Adrenal gland (tissue), 12 donors: ENCODE data around the gene TTC3. TPM values are rescaled to one million over a fixed set of nuclear protein-coding genes. Genes with fewer than 3 reads are reported as not detected.
"Not testable (repeated sequence)": the region's sequence is repeated elsewhere in the genome, so short reads cannot be mapped to it uniquely, and the experiment has no call there.

Experiments
- DNase-seq, 7 donors: peaks; one replicate each; pipeline ENCODE4 v3.0.0-alpha.2; 2019 to 2020
- H3K27ac ChIP-seq, 5 donors: fragments of 200-600 bp; sonication (generic) in 4 of 5; 1 replicate in 3 of 5; 2 replicates in 2 of 5; pipeline versions ENCODE4 v1.5.1 to v1.8.0; 2016 to 2020; ENCODE audit warnings: mild to moderate bottlenecking in 1 of 5
- H3K27me3 ChIP-seq: fragments of 200-600 bp; 2 replicates; pipeline ENCODE4 v1.8.0; 2021
- H3K36me3 ChIP-seq, 2 donors: fragments of 200-600 bp; replicated peaks in 1 of 2; 1 replicate in 1 of 2; 2 replicates in 1 of 2; pipeline versions ENCODE4 v1.5.1 to v1.8.0; 2018 to 2022
- H3K4me1 ChIP-seq, 2 donors: fragments of 200-600 bp; replicated peaks in 1 of 2; 1 replicate in 1 of 2; 2 replicates in 1 of 2; pipeline versions ENCODE4 v1.5.1 to v1.8.0; 2018 to 2021
- H3K4me3 ChIP-seq, 4 donors: fragments of 200-600 bp; sonication (generic) in 3 of 4; one replicate each; pipeline ENCODE4 v1.5.1; 2016 to 2018
- H3K9me3 ChIP-seq, 3 donors: fragments of 200-600 bp; sonication (generic) in 1 of 3; replicated peaks in 1 of 3; 1 replicate in 2 of 3; 2 replicates in 1 of 3; pipeline versions ENCODE4 v1.5.1 to v1.8.0; 2016 to 2021
- POLR2A ChIP-seq, 2 donors: fragments of 450-650 bp; IDR thresholded peaks; one replicate each; pipeline ENCODE4 v1.6.1; 2017; ENCODE audit warnings: antibody characterized with exemption in 2 of 2, mild to moderate bottlenecking in 2 of 2, moderate library complexity in 1 of 2
- WGBS, 4 donors: extraction: QIAGEN DNeasy Blood & Tissue Kit in 2 of 4; methylation state at CpG; one replicate each; pipeline versions ENCODE4 v1.1.5 to v1.1.7; 2013 to 2017; 5-methylcytosine and 5-hydroxymethylcytosine counted together
- intact Hi-C, 2 donors: fragments of 100-400 bp; cut with DNase I; formaldehyde crosslinking; loops; one replicate each; pipeline versions ENCODE4 v1.14.1 to v1.15.0; 2022 to 2023
- polyA plus RNA-seq, 3 donors: library from polyadenylated mRNA; stranded (reverse); fragments of 200-250 nt in 2 of 3; fragments of 350-450 nt in 1 of 3; fragmentation: Illumina TruSeq in 1 of 3; extraction: RNeasy Lipid Tissue Mini Kit (QIAGEN cat#74804) in 1 of 3; gene quantifications; one replicate each; pipeline ENCODE4 v1.2.3, GENCODE V29; 2013 to 2014
- total RNA-seq, 9 donors: library from RNA; depleted of rRNA in 4 of 9; stranded (reverse); fragments of >200 nt in 4 of 9; fragments of 120-200 nt in 1 of 9; fragmentation: NEBNext Ultra II Directional in 1 of 9; extraction: Animal tissue kit (Norgen Biotek cat#: 25700) in 1 of 9; gene quantifications; one replicate each; pipeline versions ENCODE4 v1.1.0 to v1.2.4, GENCODE V29; 2013 to 2023
- TF ChIP-seq, protein P1 (sequence below), 6 experiments: fragments of 450-650 bp in 4 of 6; fragments of 200-600 bp in 2 of 6; sonication (generic) in 1 of 6; IDR thresholded peaks; 1 replicate in 5 of 6; 2 replicates in 1 of 6; pipeline versions ENCODE4 v1.5.1 to v1.8.0; 2016 to 2021; ENCODE audit warnings: antibody characterized with exemption in 6 of 6, mild to moderate bottlenecking in 2 of 6, moderate library complexity in 1 of 6
- donor health status: healthy with polysubstance abuse.
- donor health status: Bipolar disorder and iron deficiency.
- donor health status: DM: yes; HTN: yes; CAD: no.
- donor health status: DM: no; HTN: no; CAD: no.
- donor health status: DM: no; HTN: no; CAD: no.
- donor health status: DM: yes; HTN: yes; CAD: no.

Gene TTC3
- total and polyA plus RNA-seq, 12 donors = 37.9 to 286 (median 136) TPM

DNA sequence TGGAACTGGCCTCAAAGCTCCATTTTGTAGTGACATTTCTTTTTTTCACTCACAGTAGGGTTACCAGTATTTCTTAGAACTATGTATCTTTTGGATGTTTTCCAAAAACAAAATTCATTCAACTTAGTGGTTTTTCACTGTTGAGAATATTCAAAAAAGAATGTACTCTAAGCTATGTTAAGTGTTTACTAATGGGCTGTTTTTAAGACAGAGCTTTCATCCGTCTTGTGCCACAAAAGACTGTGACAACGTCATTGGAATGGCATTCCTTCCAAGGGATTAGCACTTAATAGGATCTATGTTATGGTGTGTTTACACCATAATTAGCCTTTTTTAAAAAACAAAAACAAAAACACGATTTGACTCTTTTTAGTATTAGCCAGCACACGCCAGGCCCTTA, 66.8 kb downstream of the TTC3 start:
- Histone ChIP-seq H3K36me3 (peaks cover 0 to 16% of the 10 kb centered on the region in 2 donors), H3K4me1 (no peaks in the 10 kb centered on the region), H3K9me3 (peaks cover 0 to 6% (median 0%) of the 10 kb centered on the region in 3 donors), H3K27me3 (no peaks in the 10 kb centered on the region), H3K27ac (no peak overlapping the region), H3K4me3 (no peak overlapping the region)
- intact Hi-C loops = no loop called here
- 74 to 85% (median 82%) methylated on average over 4 of the region's 4 CpGs for WGBS, 4 donors
- TF ChIP-seq POLR2A (IDR thresholded peaks at IDR 0.05) = no peak
- DNase-seq = no peak

DNA sequence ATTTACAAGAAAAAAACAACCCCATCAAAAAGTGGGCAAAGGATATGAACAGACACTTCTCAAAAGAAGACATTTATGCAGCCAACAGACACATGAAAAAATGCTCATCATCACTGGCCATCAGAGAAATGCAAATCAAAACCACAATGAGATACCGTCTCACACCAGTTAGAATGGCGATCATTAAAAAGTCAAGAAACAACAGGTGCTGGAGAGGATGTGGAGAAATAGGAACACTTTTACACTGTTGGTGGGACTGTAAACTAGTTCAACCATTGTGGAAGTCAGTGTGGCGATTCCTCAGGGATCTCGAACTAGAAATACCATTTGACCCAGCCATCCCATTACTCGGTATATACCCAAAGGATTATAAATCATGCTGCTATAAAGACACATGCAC, 70.3 kb downstream of the TTC3 start:
- intact Hi-C loops, H3K27ac ChIP-seq, H3K9me3 ChIP-seq, H3K27me3 ChIP-seq, H3K4me3 ChIP-seq, DNase-seq, H3K4me1 ChIP-seq: not testable (repeated sequence)
- 93 to 100% (median 94%) methylated on average over 2 to 5 of the region's 5 CpGs for WGBS, 4 donors
- peaks cover 0 to 13% of the 10 kb centered on the region in 2 donors for H3K36me3 ChIP-seq

DNA sequence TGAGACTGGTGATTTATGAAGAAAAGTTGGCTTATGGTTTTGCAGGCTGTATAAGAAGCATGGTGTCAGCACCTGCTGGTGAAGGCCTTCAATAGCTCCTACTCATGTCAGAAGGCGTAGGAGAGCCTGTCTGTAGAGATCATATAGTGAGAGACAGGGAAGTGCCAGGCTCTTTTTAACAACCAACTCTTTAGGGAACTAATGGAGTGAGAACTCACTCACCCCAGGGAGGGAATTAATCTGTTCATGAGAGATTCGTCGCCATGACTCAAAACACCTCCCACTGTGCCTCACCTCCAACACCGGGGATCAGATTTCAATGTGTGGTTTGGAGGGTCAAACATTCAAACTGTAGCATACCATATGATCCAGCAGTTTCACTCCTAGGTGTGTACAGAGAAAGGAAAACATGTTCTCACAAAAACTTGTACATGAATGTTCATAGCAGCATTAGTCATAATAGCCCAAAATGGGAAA, 72.6 kb downstream of the TTC3 start:
- Histone ChIP-seq H3K4me3 (no peak overlapping the region), H3K36me3 (peaks cover 0 to 19% of the 10 kb centered on the region in 2 donors), H3K9me3 (no peaks in the 10 kb centered on the region), H3K27me3 (no peaks in the 10 kb centered on the region), H3K4me1 (peaks cover 0 to 7% of the 10 kb centered on the region in 2 donors), H3K27ac (no peak overlapping the region)
- intact Hi-C loops = no loop called here
- no peak for TF ChIP-seq POLR2A (IDR thresholded peaks at IDR 0.05)
- TF ChIP-seq, protein P1, sequence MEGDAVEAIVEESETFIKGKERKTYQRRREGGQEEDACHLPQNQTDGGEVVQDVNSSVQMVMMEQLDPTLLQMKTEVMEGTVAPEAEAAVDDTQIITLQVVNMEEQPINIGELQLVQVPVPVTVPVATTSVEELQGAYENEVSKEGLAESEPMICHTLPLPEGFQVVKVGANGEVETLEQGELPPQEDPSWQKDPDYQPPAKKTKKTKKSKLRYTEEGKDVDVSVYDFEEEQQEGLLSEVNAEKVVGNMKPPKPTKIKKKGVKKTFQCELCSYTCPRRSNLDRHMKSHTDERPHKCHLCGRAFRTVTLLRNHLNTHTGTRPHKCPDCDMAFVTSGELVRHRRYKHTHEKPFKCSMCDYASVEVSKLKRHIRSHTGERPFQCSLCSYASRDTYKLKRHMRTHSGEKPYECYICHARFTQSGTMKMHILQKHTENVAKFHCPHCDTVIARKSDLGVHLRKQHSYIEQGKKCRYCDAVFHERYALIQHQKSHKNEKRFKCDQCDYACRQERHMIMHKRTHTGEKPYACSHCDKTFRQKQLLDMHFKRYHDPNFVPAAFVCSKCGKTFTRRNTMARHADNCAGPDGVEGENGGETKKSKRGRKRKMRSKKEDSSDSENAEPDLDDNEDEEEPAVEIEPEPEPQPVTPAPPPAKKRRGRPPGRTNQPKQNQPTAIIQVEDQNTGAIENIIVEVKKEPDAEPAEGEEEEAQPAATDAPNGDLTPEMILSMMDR (IDR thresholded peaks at IDR 0.05) = no peak
- WGBS, 4 donors = 85 to 87% (median 86%) methylated on average over 4 of the region's 4 CpGs
- no peak for DNase-seq

DNA sequence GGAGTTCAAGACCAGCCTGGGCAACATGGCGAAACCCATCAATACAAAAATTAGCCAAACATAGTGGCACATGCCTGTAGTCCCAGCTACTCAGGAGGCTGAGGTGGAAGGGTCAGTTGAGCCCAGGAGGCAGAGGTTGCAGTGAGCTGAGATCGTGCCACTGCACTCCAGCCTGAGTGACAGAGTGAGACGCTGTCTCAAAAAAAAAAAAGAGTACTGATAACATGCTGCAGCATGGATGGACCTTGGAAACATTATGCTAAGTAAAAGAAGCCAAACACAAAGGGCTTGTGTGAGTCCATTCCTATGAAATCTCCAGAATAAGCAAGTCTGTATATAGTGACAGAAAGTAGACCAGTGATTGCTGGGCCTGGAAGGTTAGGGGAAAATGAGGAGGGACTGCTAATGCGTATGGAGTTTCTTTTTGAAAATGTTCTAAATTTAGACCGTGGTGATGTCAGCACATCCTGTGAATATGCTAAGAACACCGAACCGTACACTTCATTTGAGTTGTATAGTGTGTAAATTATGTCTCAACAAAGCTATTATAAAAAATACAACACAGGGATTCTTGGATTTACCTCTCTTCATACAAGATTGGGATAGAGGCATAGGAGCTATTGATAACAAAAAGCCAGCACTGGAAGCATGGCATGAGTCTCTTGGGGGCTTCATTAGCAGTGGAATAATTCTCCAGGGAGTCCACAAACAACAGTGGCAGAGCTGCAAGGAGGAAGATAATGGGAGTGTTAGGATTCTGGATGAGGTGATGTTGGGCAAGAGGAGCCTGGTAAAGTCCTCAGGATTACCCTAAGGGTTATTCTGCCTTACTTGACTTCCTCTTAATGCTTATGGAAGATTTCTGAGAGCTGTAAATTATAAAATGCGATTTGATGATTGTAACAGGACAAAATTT, 73.5 kb downstream of the TTC3 start:
- Histone ChIP-seq H3K27me3 (no peaks in the 10 kb centered on the region), H3K27ac (no peak overlapping the region), H3K36me3 (peaks cover 0 to 19% of the 10 kb centered on the region in 2 donors), H3K9me3 (no peaks in the 10 kb centered on the region), H3K4me1 (peaks cover 0 to 7% of the 10 kb centered on the region in 2 donors), H3K4me3 (no peak overlapping the region)
- WGBS, 4 donors = 62 to 68% (median 67%) methylated on average over 8 of the region's 8 CpGs
- TF ChIP-seq POLR2A (IDR thresholded peaks at IDR 0.05) = no peak
- TF ChIP-seq, protein P1 (IDR thresholded peaks at IDR 0.05) = no peak
- intact Hi-C loops = no loop called here
- no peak for DNase-seq

DNA sequence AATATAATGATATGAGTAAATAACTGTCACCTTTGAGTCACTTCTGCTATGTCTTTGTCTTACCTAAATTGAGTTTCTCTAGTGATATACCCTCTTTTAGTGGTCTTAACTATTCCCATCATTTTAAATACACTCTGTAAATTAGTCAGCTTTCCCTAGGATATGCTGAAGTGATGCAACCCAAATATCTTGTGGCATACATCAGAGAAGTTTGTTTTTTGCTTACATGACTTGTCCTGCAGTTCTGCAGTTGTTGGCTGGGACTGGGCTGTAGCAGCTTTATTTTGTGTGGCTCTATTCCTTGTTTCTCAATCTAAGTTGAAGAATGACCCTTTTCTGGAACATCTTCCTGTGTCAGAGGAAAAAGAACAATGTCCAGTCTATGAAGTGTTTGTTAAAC, 76.4 kb downstream of the TTC3 start:
- no peak for DNase-seq
- TF ChIP-seq POLR2A (IDR thresholded peaks at IDR 0.05) = no peak
- TF ChIP-seq, protein P1 (IDR thresholded peaks at IDR 0.05) = no peak
- Histone ChIP-seq H3K27me3 (no peaks in the 10 kb centered on the region), H3K4me3 (no peak overlapping the region), H3K27ac (no peak overlapping the region), H3K36me3 (peaks cover 0 to 21% of the 10 kb centered on the region in 2 donors), H3K9me3 (no peaks in the 10 kb centered on the region), H3K4me1 (peaks cover 11 to 20% of the 10 kb centered on the region in 2 donors)
- intact Hi-C loops = no loop called here
